A673 (cell line): Measurements from ENCODE around the gene NR5A1. TPM values are rescaled to one million over a fixed set of nuclear protein-coding genes. Genes with fewer than 3 reads are reported as not detected.

Experiments
- BruUV-seq: library from RNA; stranded (reverse); fragments of 400-500 nt; replicated peaks from 2 replicates; lab custom pipeline; 2021; lab: Mats Ljungman, UMichigan
- CTCF ChIA-PET: fragments of 300-600 bp; sonication (Branson Sonifier 250); formaldehyde crosslinking; loops from one replicate; lab custom pipeline; 2022; ENCODE audit warnings: antibody characterized with exemption; lab: Charles Lee
- POLR2A ChIA-PET: fragments of 300-600 bp; sonication (Branson Sonifier 250); formaldehyde crosslinking; loops from one replicate; lab custom pipeline; 2022; ENCODE audit warnings: antibody characterized with exemption; ENCODE audit not compliant: low non-redundant PET; lab: Charles Lee
- DNase-seq: peaks from one replicate; pipeline ENCODE4 v3.0.0-alpha.2; 2015; ENCODE audit warnings: low spot score
- H3K27ac ChIP-seq: fragments of 200-600 bp; sonication (generic); 2 replicates; pipeline ENCODE4 v1.5.1; 2016; ENCODE audit warnings: mixed run types, low read depth, mild to moderate bottlenecking, mixed read lengths, antibody characterized with exemption, low read length; ENCODE audit not compliant: poor library complexity, severe bottlenecking
- H3K27me3 ChIP-seq: fragments of 200-600 bp; sonication (generic); replicated peaks from 2 replicates; pipeline ENCODE4 v1.6.1; 2017; ENCODE audit warnings: mixed run types, low read depth, mild to moderate bottlenecking, mixed read lengths, antibody characterized with exemption, low read length; ENCODE audit not compliant: insufficient read depth, poor library complexity
- H3K36me3 ChIP-seq: fragments of 200-600 bp; sonication (generic); 2 replicates; pipeline ENCODE4 v1.6.1; 2016; ENCODE audit warnings: mixed run types, mild to moderate bottlenecking, mixed read lengths, antibody characterized with exemption, low read length; ENCODE audit not compliant: insufficient read depth, poor library complexity, severe bottlenecking
- H3K4me1 ChIP-seq: fragments of 200-600 bp; sonication (generic); 2 replicates; pipeline ENCODE4 v1.6.1; 2017; ENCODE audit warnings: mixed run types, mild to moderate bottlenecking, mixed read lengths, antibody characterized with exemption, low read length; ENCODE audit not compliant: insufficient read depth, poor library complexity, severe bottlenecking
- H3K4me3 ChIP-seq: fragments of 200-600 bp; sonication (generic); 2 replicates; pipeline ENCODE4 v1.5.1; 2016; ENCODE audit warnings: low read depth, mixed run types, mild to moderate bottlenecking, mixed read lengths, low read length; ENCODE audit not compliant: poor library complexity, severe bottlenecking
- H3K9me3 ChIP-seq: fragments of 200-600 bp; sonication (generic); 2 replicates; pipeline ENCODE4 v1.6.1; 2016; ENCODE audit warnings: mixed run types, low read depth, mild to moderate bottlenecking, mixed read lengths, antibody characterized with exemption, low read length; ENCODE audit not compliant: poor library complexity, severe bottlenecking
- CTCF ChIP-seq: fragments of 300-800, 200-600 bp; sonication (generic); conservative IDR thresholded peaks from 2 replicates; pipeline ENCODE4 v1.5.1; 2017; ENCODE audit warnings: low read depth, mild to moderate bottlenecking, antibody characterized with exemption, low read length, moderate library complexity, mixed read lengths
- EZH2 ChIP-seq: fragments of 200-600 bp; sonication (generic); IDR thresholded peaks from 2 replicates; pipeline ENCODE4 v1.6.1; 2017; ENCODE audit warnings: borderline replicate concordance, low read depth, mild to moderate bottlenecking, mixed read lengths, antibody characterized with exemption, low read length; ENCODE audit not compliant: poor library complexity, severe bottlenecking
- intact Hi-C: fragments of 100-400 bp; cut with micrococcal nuclease; formaldehyde crosslinking; loops from one replicate; pipeline ENCODE4 v1.10.0; 2022; ENCODE audit not compliant: unreplicated experiment
- total RNA-seq: library from RNA; stranded (reverse); gene quantifications from 2 replicates; pipeline ENCODE4 v1.2.3, GENCODE V29; 2021

NR5A1 gene
- total RNA-seq, 1 experiment from 2014 or later: not detected

- Histone ChIP-seq H3K4me1 (no peaks in the 10 kb centered on the region), H3K36me3 (no peaks in the 10 kb centered on the region), H3K27me3 (no peaks in the 10 kb centered on the region), H3K27ac (no peak overlapping the region), H3K9me3 (no peaks in the 10 kb centered on the region), H3K4me3 (no peak overlapping the region)
- ChIA-PET CTCF (no interaction called here), POLR2A (no interaction called here)
- TF ChIP-seq CTCF (no peak), EZH2 (no peak)
- BruUV-seq: no TSS peak
- no peak for DNase-seq
- intact Hi-C loops: no loop called here
Observed at GRCh38 chr9:124493218-124493617, 14.0 kb downstream of the NR5A1 start.

GRCh38 chr9:124492818-124493217, 14.4 kb downstream of the NR5A1 start:
- no TSS peak for BruUV-seq
- Histone ChIP-seq H3K4me1 (no peaks in the 10 kb centered on the region), H3K4me3 (no peak overlapping the region), H3K9me3 (no peaks in the 10 kb centered on the region), H3K36me3 (no peaks in the 10 kb centered on the region), H3K27ac (no peak overlapping the region), H3K27me3 (no peaks in the 10 kb centered on the region)
- intact Hi-C loops: no loop called here
- ChIA-PET POLR2A (no interaction called here), CTCF (no interaction called here)
- no peak for DNase-seq
- TF ChIP-seq EZH2: no peak
- no peak for TF ChIP-seq CTCF

GRCh38 chr9:124491049-124491975, 15.9 kb downstream of the NR5A1 start:
- intact Hi-C loops: no loop called here
- Histone ChIP-seq H3K4me1 (no peaks in the 10 kb centered on the region), H3K9me3 (no peaks in the 10 kb centered on the region), H3K4me3 (no peak overlapping the region), H3K27ac (no peak overlapping the region), H3K36me3 (no peaks in the 10 kb centered on the region), H3K27me3 (peaks cover 9% of the 10 kb centered on the region)
- BruUV-seq: no TSS peak
- ChIA-PET CTCF (no interaction called here), POLR2A (no interaction called here)
- DNase-seq: no peak
- TF ChIP-seq CTCF (no peak), EZH2 (no peak)
